Dermis microvascular lymphatic vessel endothelial cell (primary cell): ENCODE measurements around the gene OR52B2. TPM values are rescaled to one million over a fixed set of nuclear protein-coding genes. Genes with fewer than 3 reads are reported as not detected.
A peak's percentile ranks its signal among the peaks of the same experiment; 100 is the strongest.
"Not testable (repeated sequence)": the region's sequence is repeated elsewhere in the genome, so short reads cannot be mapped to it uniquely, and the experiment has no call there.

Experiments used
- DNase-seq, 2 donors: peaks; one replicate each; pipeline versions ENCODE4 v3.0.0 to v3.0.0-alpha.2; 2010; ENCODE audit warnings: low read depth in 2 of 2
- total RNA-seq: library from RNA; depleted of rRNA; stranded (reverse); fragments of >200 nt; gene quantifications from 2 replicates; pipeline ENCODE4 v1.2.1, GENCODE V29; 2014

Gene OR52B2
- total RNA-seq, 1 donor from 2014 or later: not detected

- DNase-seq: no peak
These were observed 18.0 kb downstream of the OR52B2 start for GRCh38 chr11:6152126-6152525.

GRCh38 chr11:6151117-6151516, 19.0 kb downstream of the OR52B2 start:
- no peak for DNase-seq

- DNase-seq: not testable (repeated sequence)
These were observed 26.4 kb downstream of the OR52B2 start for GRCh38 chr11:6143737-6144136.

- DNase-seq: no peak
These were observed 27.2 kb downstream of the OR52B2 start for GRCh38 chr11:6142936-6143335.

GRCh38 chr11:6135936-6136335, 34.2 kb downstream of the OR52B2 start:
- DNase-seq: not testable (repeated sequence)

- DNase-seq: no peak
These were observed 37.7 kb downstream of the OR52B2 start for GRCh38 chr11:6132431-6132830.

- DNase-seq: no peak
These were observed 40.5 kb downstream of the OR52B2 start for GRCh38 chr11:6129635-6130034.

GRCh38 chr11:6129011-6129410, 41.1 kb downstream of the OR52B2 start:
- no peak for DNase-seq

- DNase-seq: peak in 1 of 2 donors; percentile 2
These were observed 42.2 kb downstream of the OR52B2 start for GRCh38 chr11:6127881-6128280.

- DNase-seq: no peak
These were observed 45.9 kb downstream of the OR52B2 start for GRCh38 chr11:6124245-6124644.

Other genes starting within 250 kb of the OR52B2 start
- gene OR56A3, start 228.1 kb downstream of the OR52B2 start, total RNA-seq: not detected in 2 replicates
- gene OR56A5, start 201.8 kb downstream of the OR52B2 start, total RNA-seq: not detected in 2 replicates
- gene OR52L1, start 183.3 kb downstream of the OR52B2 start, total RNA-seq: not detected in 2 replicates
- not detected in 2 replicates for gene OR56A4, start 163.4 kb downstream of the OR52B2 start, total RNA-seq
- not detected in 2 replicates for gene OR56A1, start 139.6 kb downstream of the OR52B2 start, total RNA-seq
- not detected in 2 replicates for gene OR56B4, start 62.6 kb downstream of the OR52B2 start, total RNA-seq
- not detected in 2 replicates for gene OR52W1, start 28.9 kb upstream of the OR52B2 start, total RNA-seq
- not detected in 2 replicates for gene C11orf42, start 35.2 kb upstream of the OR52B2 start, total RNA-seq
- gene FHIP1B, start 64.3 kb upstream of the OR52B2 start, total RNA-seq: 6.9 and 11.1 TPM in 2 replicates
- not detected in 2 replicates for gene CNGA4, start 68.8 kb upstream of the OR52B2 start, total RNA-seq
- gene CCKBR, start 89.5 kb upstream of the OR52B2 start, total RNA-seq: not detected in 2 replicates
- gene CAVIN3, start 150.2 kb upstream of the OR52B2 start, total RNA-seq: 106 and 127 TPM in 2 replicates
- 13.7 and 20.7 TPM in 2 replicates for gene SMPD1, start 220.1 kb upstream of the OR52B2 start, total RNA-seq
- gene APBB1, start 248.8 kb upstream of the OR52B2 start, total RNA-seq: 23.1 and 34.4 TPM in 2 replicates